ENCODE data around the gene FABP6. TPM values are rescaled to one million over a fixed set of nuclear protein-coding genes. Genes with fewer than 3 reads are reported as not detected.

Gene FABP6
- total and polyA plus RNA-seq, 3 experiments from 2014 or later, result not detected

DNA sequence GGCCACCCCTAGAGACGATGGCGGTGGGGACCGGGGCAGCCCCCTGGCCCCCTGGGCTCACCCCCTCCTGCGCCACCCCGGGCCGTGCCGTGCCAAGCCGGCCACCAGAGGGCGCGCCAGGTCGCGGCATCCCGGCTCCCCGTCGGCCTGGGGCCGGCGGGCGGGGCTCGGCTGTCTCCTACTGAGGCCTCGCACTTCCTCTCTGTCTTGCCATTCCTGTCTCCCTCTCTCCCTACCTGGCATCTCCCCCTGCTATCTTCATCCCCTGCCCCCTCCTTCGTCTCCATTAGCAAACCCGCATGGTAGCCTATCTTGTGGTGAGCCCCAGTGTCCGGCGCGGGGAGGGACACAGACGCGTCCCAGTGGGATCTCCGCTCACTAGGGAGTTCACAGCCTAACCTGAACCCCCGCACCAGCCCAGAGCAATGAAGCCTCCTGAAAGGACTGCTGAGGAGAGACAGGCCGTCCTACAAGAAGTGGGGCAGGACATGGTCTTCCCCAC is 29.8 kb upstream of the FABP6 start:
- H3K27me3 ChIP-seq (ENCODE audit: insufficient read depth, low read length, poor library complexity, severe bottlenecking), result no peaks in the 10 kb centered on the region
- CTCF ChIA-PET, result interaction anchor here (0.6 to 2.4 kb wide), 11 partner anchors 9 to 1043 kb away, joined by 3 to 17 read pairs (median 4); no protein-coding TSS in a partner anchor
- Mint-ChIP-seq H3K9me3 (no peaks in the 10 kb centered on the region), H3K36me3 (no peaks in the 10 kb centered on the region), H3K27me3 (peaks cover 4 to 21% of the 10 kb centered on the region in 2 donors), H3K4me3 (peak overlapping the region; percentile 34 to 82 (median 63)), H3K27ac (no peak overlapping the region), H3K4me1 (peaks cover 8 to 13% (median 10%) of the 10 kb centered on the region in 3 donors)
- H3K27ac ChIP-seq (ENCODE audit: low read depth, low read length), result no peak overlapping the region
- H3K4me3 ChIP-seq (ENCODE audit: low read length), result peak overlapping the region; percentile 61
- peaks cover 6% of the 10 kb centered on the region for H3K4me1 ChIP-seq (ENCODE audit: insufficient read depth, low read length)
- no peaks in the 10 kb centered on the region for H3K9me3 ChIP-seq (ENCODE audit: low read length)
- H3K36me3 ChIP-seq (ENCODE audit: insufficient read depth, low read length), result no peaks in the 10 kb centered on the region
- peak; percentile 45 to 64 (median 58) for DNase-seq
- POLR2A ChIA-PET, result no interaction called here

DNA sequence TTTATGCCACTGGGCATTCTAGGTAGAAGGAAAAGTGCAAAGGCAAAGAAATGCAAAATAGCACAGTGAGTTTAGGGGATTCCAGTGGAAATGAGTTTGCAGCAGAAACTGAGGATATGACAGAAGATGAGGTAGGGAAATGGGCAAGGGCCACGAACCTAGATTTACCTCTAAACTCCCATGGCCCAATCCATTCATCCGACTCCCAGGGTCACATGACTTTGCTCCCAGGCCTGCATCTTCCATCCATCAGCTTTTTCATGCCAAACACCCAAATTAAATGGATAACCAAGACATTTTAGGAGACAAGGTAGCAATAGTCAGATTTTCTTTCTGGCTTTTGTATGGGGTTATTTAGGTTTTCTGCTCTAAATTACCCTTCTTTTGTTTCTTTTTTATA is 22.2 kb upstream of the FABP6 start:
- Mint-ChIP-seq H3K4me3 (no peak overlapping the region), H3K27ac (no peak overlapping the region), H3K9me3 (no peaks in the 10 kb centered on the region), H3K4me1 (no peaks in the 10 kb centered on the region), H3K36me3 (no peaks in the 10 kb centered on the region), H3K27me3 (peaks cover 3 to 6% of the 10 kb centered on the region in 2 donors)
- CTCF ChIA-PET, result no interaction called here
- Histone ChIP-seq H3K27me3 (ENCODE audit: insufficient read depth, low read length, poor library complexity, severe bottlenecking) (no peaks in the 10 kb centered on the region), H3K9me3 (ENCODE audit: low read length) (no peaks in the 10 kb centered on the region), H3K27ac (ENCODE audit: low read depth, low read length) (no peak overlapping the region), H3K36me3 (ENCODE audit: insufficient read depth, low read length) (no peaks in the 10 kb centered on the region), H3K4me1 (ENCODE audit: insufficient read depth, low read length) (no peaks in the 10 kb centered on the region), H3K4me3 (ENCODE audit: low read length) (no peak overlapping the region)
- DNase-seq, result no peak
- POLR2A ChIA-PET, result no interaction called here

- H3K36me3 ChIP-seq (ENCODE audit: insufficient read depth, low read length), result no peaks in the 10 kb centered on the region
- CTCF ChIA-PET, result interaction anchor here (0.8 to 2.0 kb wide), 2 partner anchors 10 to 11 kb away, joined by 4 to 6 read pairs; no protein-coding TSS in a partner anchor
- H3K9me3 ChIP-seq (ENCODE audit: low read length), result no peaks in the 10 kb centered on the region
- Mint-ChIP-seq H3K9me3 (no peaks in the 10 kb centered on the region), H3K27ac (no peak overlapping the region), H3K4me3 (no peak overlapping the region), H3K36me3 (no peaks in the 10 kb centered on the region), H3K27me3 (peaks cover 2 to 17% of the 10 kb centered on the region in 2 donors), H3K4me1 (no peaks in the 10 kb centered on the region)
- DNase-seq, result no peak
- POLR2A ChIA-PET, result no interaction called here
- H3K27me3 ChIP-seq (ENCODE audit: insufficient read depth, low read length, poor library complexity, severe bottlenecking), result no peaks in the 10 kb centered on the region
- no peak overlapping the region for H3K27ac ChIP-seq (ENCODE audit: low read depth, low read length)
- no peaks in the 10 kb centered on the region for H3K4me1 ChIP-seq (ENCODE audit: insufficient read depth, low read length)
- no peak overlapping the region for H3K4me3 ChIP-seq (ENCODE audit: low read length)
Observed at GRCh38 chr5:160209917-160210316, 19.4 kb upstream of the FABP6 start.

DNA sequence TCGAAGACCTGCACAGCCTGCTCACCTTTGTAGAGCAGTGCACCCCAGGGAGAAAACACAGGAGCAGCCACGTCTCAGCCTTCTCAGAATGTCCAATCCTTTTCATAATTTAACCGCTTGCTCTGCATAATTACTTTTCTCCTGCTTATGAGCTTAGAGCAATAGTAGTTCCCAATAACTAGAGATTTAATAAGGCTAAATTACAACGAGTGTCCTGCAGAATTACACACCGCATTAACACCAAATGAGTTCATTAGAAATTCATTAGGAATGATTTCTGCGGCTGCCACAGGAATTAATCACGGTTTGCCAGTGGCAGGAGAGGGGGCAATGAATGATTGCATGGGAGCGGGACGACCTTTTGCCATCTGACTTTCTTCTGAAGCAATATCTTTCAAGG is 18.7 kb upstream of the FABP6 start:
- H3K36me3 ChIP-seq (ENCODE audit: insufficient read depth, low read length), result no peaks in the 10 kb centered on the region
- no peaks in the 10 kb centered on the region for H3K9me3 ChIP-seq (ENCODE audit: low read length)
- Mint-ChIP-seq H3K4me1 (no peaks in the 10 kb centered on the region), H3K9me3 (no peaks in the 10 kb centered on the region), H3K27me3 (peaks cover 3 to 16% of the 10 kb centered on the region in 2 donors), H3K27ac (no peak overlapping the region), H3K36me3 (no peaks in the 10 kb centered on the region), H3K4me3 (no peak overlapping the region)
- no peaks in the 10 kb centered on the region for H3K4me1 ChIP-seq (ENCODE audit: insufficient read depth, low read length)
- DNase-seq, result no peak
- H3K4me3 ChIP-seq (ENCODE audit: low read length), result no peak overlapping the region
- H3K27ac ChIP-seq (ENCODE audit: low read depth, low read length), result no peak overlapping the region
- CTCF ChIA-PET, result interaction anchor here (1.2 to 2.0 kb wide), 2 partner anchors 11 to 12 kb away, joined by 4 to 6 read pairs; no protein-coding TSS in a partner anchor
- POLR2A ChIA-PET, result no interaction called here
- no peaks in the 10 kb centered on the region for H3K27me3 ChIP-seq (ENCODE audit: insufficient read depth, low read length, poor library complexity, severe bottlenecking)

GRCh38 chr5:160211352-160211751 is 18.0 kb upstream of the FABP6 start:
- CTCF ChIA-PET, result interaction anchor here (1.2 to 2.0 kb wide), 2 partner anchors 11 to 13 kb away, joined by 4 to 6 read pairs; no protein-coding TSS in a partner anchor
- POLR2A ChIA-PET, result no interaction called here

DNA sequence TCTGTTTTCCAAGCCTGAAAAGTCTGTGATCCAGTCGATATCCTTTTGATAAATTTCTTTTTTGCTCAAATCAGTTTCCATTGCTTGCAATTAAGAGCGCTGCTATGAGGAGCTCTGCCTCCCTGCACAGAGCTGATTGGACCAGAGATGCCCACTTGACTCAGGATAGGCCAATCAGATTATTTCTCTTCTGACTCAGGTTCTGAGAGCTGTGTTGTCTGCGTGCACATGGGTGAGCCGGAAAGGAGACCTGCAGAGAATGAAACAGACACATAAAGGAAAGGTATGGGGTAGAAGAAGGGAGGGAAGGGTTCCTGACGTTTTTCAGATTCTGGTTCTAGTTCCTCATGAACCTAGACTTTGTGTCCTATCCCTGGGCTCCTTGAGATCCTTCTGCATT is 15.8 kb upstream of the FABP6 start:
- no peaks in the 10 kb centered on the region for H3K4me1 ChIP-seq (ENCODE audit: insufficient read depth, low read length)
- Mint-ChIP-seq H3K4me3 (no peak overlapping the region), H3K36me3 (no peaks in the 10 kb centered on the region), H3K27ac (no peak overlapping the region), H3K9me3 (no peaks in the 10 kb centered on the region), H3K4me1 (no peaks in the 10 kb centered on the region), H3K27me3 (peaks cover 4 to 22% of the 10 kb centered on the region in 2 donors)
- DNase-seq, result no peak
- H3K4me3 ChIP-seq (ENCODE audit: low read length), result no peak overlapping the region
- H3K27ac ChIP-seq (ENCODE audit: low read depth, low read length), result no peak overlapping the region
- no peaks in the 10 kb centered on the region for H3K36me3 ChIP-seq (ENCODE audit: insufficient read depth, low read length)
- no peaks in the 10 kb centered on the region for H3K27me3 ChIP-seq (ENCODE audit: insufficient read depth, low read length, poor library complexity, severe bottlenecking)
- H3K9me3 ChIP-seq (ENCODE audit: low read length), result no peaks in the 10 kb centered on the region
- ChIA-PET CTCF (interaction anchor here (1.0 to 1.1 kb wide), 2 partner anchors 8 to 15 kb away, joined by 3 to 4 read pairs; no protein-coding TSS in a partner anchor), POLR2A (no interaction called here)

More at GRCh38 chr5:160211352-160211751, 18.0 kb upstream of the FABP6 start:
- no peak for DNase-seq
- H3K4me1 ChIP-seq (ENCODE audit: insufficient read depth, low read length), result no peaks in the 10 kb centered on the region
- no peak overlapping the region for H3K27ac Mint-ChIP-seq
- peaks cover 4 to 19% of the 10 kb centered on the region in 2 donors for H3K27me3 Mint-ChIP-seq
- H3K9me3 ChIP-seq (ENCODE audit: low read length), result no peaks in the 10 kb centered on the region
- no peaks in the 10 kb centered on the region for H3K27me3 ChIP-seq (ENCODE audit: insufficient read depth, low read length, poor library complexity, severe bottlenecking)
- H3K36me3 Mint-ChIP-seq, result no peaks in the 10 kb centered on the region
- no peak overlapping the region for H3K4me3 ChIP-seq (ENCODE audit: low read length)
- no peaks in the 10 kb centered on the region for H3K9me3 Mint-ChIP-seq
- H3K36me3 ChIP-seq (ENCODE audit: insufficient read depth, low read length), result no peaks in the 10 kb centered on the region
- H3K4me3 Mint-ChIP-seq, result no peak overlapping the region
- H3K4me1 Mint-ChIP-seq, result no peaks in the 10 kb centered on the region
- H3K27ac ChIP-seq (ENCODE audit: low read depth, low read length), result no peak overlapping the region

DNA sequence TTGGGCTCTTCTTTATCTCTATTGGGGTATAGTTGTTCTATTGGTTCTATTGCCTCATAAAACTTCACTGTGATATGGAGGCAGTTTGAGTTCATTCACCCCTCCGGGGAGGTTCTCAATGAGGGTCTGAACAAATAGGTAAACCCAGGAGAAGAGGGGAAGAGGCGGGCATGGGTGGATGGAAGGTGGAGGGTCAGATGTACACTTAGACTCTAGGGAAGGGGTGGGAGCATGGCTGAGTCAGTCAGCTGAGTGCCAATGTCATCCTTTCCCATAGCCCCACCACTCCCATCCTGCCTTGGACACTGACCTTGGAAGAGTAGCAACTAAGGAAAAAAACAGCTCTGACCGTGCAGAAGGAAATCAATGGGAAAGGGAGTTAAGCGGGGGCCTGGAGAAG is 9.9 kb upstream of the FABP6 start:
- DNase-seq, result no peak
- H3K27ac ChIP-seq (ENCODE audit: low read depth, low read length), result no peak overlapping the region
- Mint-ChIP-seq H3K36me3 (no peaks in the 10 kb centered on the region), H3K9me3 (no peaks in the 10 kb centered on the region), H3K4me1 (no peaks in the 10 kb centered on the region), H3K27ac (no peak overlapping the region), H3K27me3 (peaks cover 3 to 17% of the 10 kb centered on the region in 2 donors), H3K4me3 (no peak overlapping the region)
- H3K27me3 ChIP-seq (ENCODE audit: insufficient read depth, low read length, poor library complexity, severe bottlenecking), result no peaks in the 10 kb centered on the region
- no peaks in the 10 kb centered on the region for H3K4me1 ChIP-seq (ENCODE audit: insufficient read depth, low read length)
- H3K36me3 ChIP-seq (ENCODE audit: insufficient read depth, low read length), result no peaks in the 10 kb centered on the region
- ChIA-PET CTCF (no interaction called here), POLR2A (no interaction called here)
- no peaks in the 10 kb centered on the region for H3K9me3 ChIP-seq (ENCODE audit: low read length)
- no peak overlapping the region for H3K4me3 ChIP-seq (ENCODE audit: low read length)

DNA sequence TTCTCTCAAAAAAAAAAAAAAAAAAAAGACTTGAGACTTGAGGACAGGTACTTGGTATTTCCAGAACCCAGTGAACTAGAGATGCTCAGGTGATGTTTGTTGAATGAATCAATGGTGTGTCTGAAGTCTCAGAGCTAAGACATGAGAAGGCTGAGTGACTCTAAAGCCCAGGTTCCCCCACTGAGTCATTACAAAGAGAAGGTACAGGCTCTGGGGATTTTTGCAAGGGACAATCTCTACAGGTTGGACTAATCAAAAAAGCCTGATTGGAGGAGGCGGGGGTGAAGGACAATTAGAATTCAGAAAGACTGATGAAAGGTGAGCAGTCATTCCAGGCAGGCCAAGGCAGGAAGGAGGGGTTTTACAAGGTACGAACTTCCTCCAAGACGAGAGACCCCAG is 8.2 kb upstream of the FABP6 start:
- no peaks in the 10 kb centered on the region for H3K36me3 Mint-ChIP-seq
- no peak overlapping the region for H3K27ac Mint-ChIP-seq
- no peak for DNase-seq
- H3K4me3 ChIP-seq (ENCODE audit: low read length), result no peak overlapping the region
- H3K9me3 ChIP-seq (ENCODE audit: low read length), result no peaks in the 10 kb centered on the region
- H3K9me3 Mint-ChIP-seq, result no peaks in the 10 kb centered on the region
- H3K27me3 Mint-ChIP-seq, result peaks cover 0 to 11% of the 10 kb centered on the region in 2 donors
- H3K27ac ChIP-seq (ENCODE audit: low read depth, low read length), result no peak overlapping the region
- H3K27me3 ChIP-seq (ENCODE audit: insufficient read depth, low read length, poor library complexity, severe bottlenecking), result no peaks in the 10 kb centered on the region
- H3K36me3 ChIP-seq (ENCODE audit: insufficient read depth, low read length), result no peaks in the 10 kb centered on the region
- CTCF ChIA-PET, result no interaction called here
- no peaks in the 10 kb centered on the region for H3K4me1 Mint-ChIP-seq
- POLR2A ChIA-PET, result no interaction called here
- no peak overlapping the region for H3K4me3 Mint-ChIP-seq
- H3K4me1 ChIP-seq (ENCODE audit: insufficient read depth, low read length), result no peaks in the 10 kb centered on the region
